Lung (tissue), 12 donors: ENCODE measurements around the gene CIAO2B. TPM values are rescaled to one million over a fixed set of nuclear protein-coding genes. Genes with fewer than 3 reads are reported as not detected.

Source experiments
- ATAC-seq: fragments of 200-7000 bp; cut with Tn5 transposase; one replicate; pipeline ENCODE4 v1.9.1; 2020; ENCODE audit warnings: moderate number of reproducible peaks; ENCODE audit not compliant: insufficient read depth, low FRiP score
- DNase-seq, 3 donors: peaks; one replicate each; pipeline ENCODE4 v3.0.0-alpha.2; 2013 to 2017
- H3K27ac ChIP-seq, 2 donors: one replicate each; pipeline ENCODE4 v1.5.1; 2013; ENCODE audit warnings: mild to moderate bottlenecking in 2 of 2, moderate library complexity in 2 of 2, control low read depth in 1 of 2, inconsistent platforms in 1 of 2, low read depth in 1 of 2, low read length in 1 of 2
- H3K27me3 ChIP-seq, 3 donors: one replicate each; pipeline ENCODE4 v1.5.1; 2013; ENCODE audit warnings: low read length in 2 of 3; ENCODE audit not compliant: control insufficient read depth in 3 of 3, insufficient read depth in 3 of 3
- H3K36me3 ChIP-seq, 4 donors: one replicate each; pipeline ENCODE4 v1.5.1; 2013; ENCODE audit warnings: low read length in 4 of 4, mild to moderate bottlenecking in 1 of 4, moderate library complexity in 1 of 4; ENCODE audit not compliant: control insufficient read depth in 4 of 4, insufficient read depth in 4 of 4
- H3K4me1 ChIP-seq, 5 donors: one replicate each; pipeline ENCODE4 v1.5.1; 2013; ENCODE audit warnings: low read length in 5 of 5, mild to moderate bottlenecking in 2 of 5, moderate library complexity in 1 of 5; ENCODE audit not compliant: control insufficient read depth in 5 of 5, insufficient read depth in 5 of 5
- H3K4me3 ChIP-seq: one replicate; pipeline ENCODE4 v1.5.1; 2013; ENCODE audit warnings: mild to moderate bottlenecking, control low read depth, moderate library complexity
- H3K9ac ChIP-seq, 2 donors: one replicate each; pipeline ENCODE4 v1.5.1; 2013; ENCODE audit warnings: low read length in 2 of 2, control low read depth in 1 of 2; ENCODE audit not compliant: insufficient read depth in 1 of 2
- H3K9me3 ChIP-seq, 4 donors: one replicate each; pipeline ENCODE4 v1.5.1; 2013; ENCODE audit warnings: low read length in 3 of 4, mild to moderate bottlenecking in 1 of 4, moderate library complexity in 1 of 4; ENCODE audit not compliant: control insufficient read depth in 4 of 4, insufficient read depth in 3 of 4
- CTCF ChIP-seq: IDR thresholded peaks from 2 replicates; pipeline ENCODE4 v1.5.1; 2012; ENCODE audit warnings: mild to moderate bottlenecking; ENCODE audit errors: control extremely low read depth, extremely low read depth
- WGBS, 2 donors: extraction: QIAGEN DNeasy Blood & Tissue Kit; methylation state at CpG; one replicate each; pipeline ENCODE4 v1.1.7; 2013; 5-methylcytosine and 5-hydroxymethylcytosine counted together
- polyA plus RNA-seq, 2 donors: library from polyadenylated mRNA; stranded (reverse); fragments of 200-250 nt; gene quantifications; one replicate each; pipeline ENCODE4 v1.2.1, GENCODE V29; 2013
- total RNA-seq, 2 donors: library from RNA; depleted of rRNA in 1 of 2; stranded (reverse); fragments of >200 nt in 1 of 2; gene quantifications; one replicate each; pipeline ENCODE4 v1.2.1, GENCODE V29; 2014 to 2021
- donor health status: control.
- donor health status: control.
- donor health status: Bipolar disorder and iron deficiency.
- donor health status: healthy.
- donor health status: DM: yes; HTN: yes; CAD: no.

CIAO2B gene
- total and polyA plus RNA-seq, 4 donors, result 48.8 to 257 (median 159) TPM

- H3K27me3 ChIP-seq, result no peaks in the 10 kb centered on the region
- no peak overlapping the region for H3K4me3 ChIP-seq
- ATAC-seq, result no peak
- DNase-seq, result no peak
- no peak overlapping the region for H3K9ac ChIP-seq
- H3K27ac ChIP-seq, result no peak overlapping the region
- H3K9me3 ChIP-seq, result no peaks in the 10 kb centered on the region
- peaks cover 0 to 24% (median 16%) of the 10 kb centered on the region in 4 donors for H3K36me3 ChIP-seq
- peaks cover 0 to 2% (median 0%) of the 10 kb centered on the region in 5 donors for H3K4me1 ChIP-seq
- 93 to 94% methylated on average over 6 of the region's 6 CpGs for WGBS, 2 donors
- TF ChIP-seq CTCF, result no peak
These were observed 45.3 kb downstream of the CIAO2B start for GRCh38 chr16:66888647-66889615.

GRCh38 chr16:66886914-66887313 lies 47.3 kb downstream of the CIAO2B start:
- Histone ChIP-seq H3K27ac (no peak overlapping the region), H3K9me3 (no peaks in the 10 kb centered on the region), H3K9ac (no peak overlapping the region), H3K4me1 (peaks cover 0 to 2% (median 0%) of the 10 kb centered on the region in 5 donors), H3K4me3 (no peak overlapping the region), H3K27me3 (no peaks in the 10 kb centered on the region), H3K36me3 (peaks cover 0 to 24% (median 16%) of the 10 kb centered on the region in 4 donors)
- DNase-seq (no peak), ATAC-seq (no peak)
- 68 to 72% methylated on average over 3 of the region's 3 CpGs for WGBS, 2 donors
- no peak for TF ChIP-seq CTCF

GRCh38 chr16:66886321-66886720 lies 47.9 kb downstream of the CIAO2B start:
- Histone ChIP-seq H3K4me3 (no peak overlapping the region), H3K9me3 (no peaks in the 10 kb centered on the region), H3K27me3 (no peaks in the 10 kb centered on the region), H3K36me3 (peaks cover 0 to 24% (median 16%) of the 10 kb centered on the region in 4 donors), H3K27ac (no peak overlapping the region), H3K9ac (no peak overlapping the region), H3K4me1 (peaks cover 0 to 5% (median 0%) of the 10 kb centered on the region in 5 donors)
- no peak for DNase-seq
- 54 to 69% methylated on average over 2 of the region's 2 CpGs for WGBS, 2 donors
- no peak for TF ChIP-seq CTCF
- ATAC-seq, result no peak
